GM12865 (cell line): ENCODE measurements around the gene ACTN1.
"Not testable (repeated sequence)": the region's sequence is repeated elsewhere in the genome, so short reads cannot be mapped to it uniquely, and the experiment has no call there.

Experiments
- DNase-seq: peaks from one replicate; pipeline ENCODE4 v3.0.0; 2010; ENCODE audit warnings: low read depth
- H3K4me3 ChIP-seq: 2 replicates; pipeline ENCODE4 v1.5.1; 2011; ENCODE audit warnings: mild to moderate bottlenecking, low read depth, low read length, control low read depth
- TF ChIP-seq, protein P1 (sequence below): IDR thresholded peaks from 2 replicates; pipeline ENCODE4 v1.5.1; 2011; ENCODE audit warnings: low read length, control low read depth, low read depth, inconsistent platforms; ENCODE audit not compliant: insufficient read depth; ENCODE audit errors: missing control alignments

ACTN1 gene

GRCh38 chr14:68848253-68848652, 130.8 kb downstream of the ACTN1 start:
- H3K4me3 ChIP-seq, result no peak overlapping the region
- DNase-seq, result no peak
- TF ChIP-seq, protein P1, sequence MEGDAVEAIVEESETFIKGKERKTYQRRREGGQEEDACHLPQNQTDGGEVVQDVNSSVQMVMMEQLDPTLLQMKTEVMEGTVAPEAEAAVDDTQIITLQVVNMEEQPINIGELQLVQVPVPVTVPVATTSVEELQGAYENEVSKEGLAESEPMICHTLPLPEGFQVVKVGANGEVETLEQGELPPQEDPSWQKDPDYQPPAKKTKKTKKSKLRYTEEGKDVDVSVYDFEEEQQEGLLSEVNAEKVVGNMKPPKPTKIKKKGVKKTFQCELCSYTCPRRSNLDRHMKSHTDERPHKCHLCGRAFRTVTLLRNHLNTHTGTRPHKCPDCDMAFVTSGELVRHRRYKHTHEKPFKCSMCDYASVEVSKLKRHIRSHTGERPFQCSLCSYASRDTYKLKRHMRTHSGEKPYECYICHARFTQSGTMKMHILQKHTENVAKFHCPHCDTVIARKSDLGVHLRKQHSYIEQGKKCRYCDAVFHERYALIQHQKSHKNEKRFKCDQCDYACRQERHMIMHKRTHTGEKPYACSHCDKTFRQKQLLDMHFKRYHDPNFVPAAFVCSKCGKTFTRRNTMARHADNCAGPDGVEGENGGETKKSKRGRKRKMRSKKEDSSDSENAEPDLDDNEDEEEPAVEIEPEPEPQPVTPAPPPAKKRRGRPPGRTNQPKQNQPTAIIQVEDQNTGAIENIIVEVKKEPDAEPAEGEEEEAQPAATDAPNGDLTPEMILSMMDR, result no peak

GRCh38 chr14:68847640-68848039, 131.5 kb downstream of the ACTN1 start:
- not testable (repeated sequence) for DNase-seq, H3K4me3 ChIP-seq

- DNase-seq, result no peak
- no peak overlapping the region for H3K4me3 ChIP-seq
- TF ChIP-seq, protein P1, result no peak
Observed at GRCh38 chr14:68846466-68846865, 132.6 kb downstream of the ACTN1 start.

DNA sequence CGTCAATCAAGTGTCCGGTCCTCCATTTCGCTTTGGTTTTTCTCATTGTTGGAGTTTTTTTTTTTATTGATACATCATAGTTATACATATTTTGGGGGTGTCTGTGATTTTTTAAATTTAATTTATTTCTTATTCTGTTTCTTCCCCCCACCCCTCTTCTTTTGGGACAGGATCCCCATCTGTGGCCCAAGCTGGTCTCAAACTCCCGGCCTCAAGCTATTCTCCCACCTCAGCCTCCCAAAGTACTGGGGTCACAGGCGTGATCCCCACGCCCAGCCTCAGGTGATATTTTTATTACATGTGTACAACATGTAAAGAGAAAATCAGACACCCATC, 134.9 kb downstream of the ACTN1 start:
- DNase-seq, result no peak
- no peak overlapping the region for H3K4me3 ChIP-seq
- TF ChIP-seq, protein P1, result no peak

- no peak overlapping the region for H3K4me3 ChIP-seq
- DNase-seq, result peak; percentile 78
- TF ChIP-seq, protein P1, result peak; percentile 94
Observed at GRCh38 chr14:68843471-68844209, 135.5 kb downstream of the ACTN1 start.

GRCh38 chr14:68842298-68842697, 136.8 kb downstream of the ACTN1 start:
- TF ChIP-seq, protein P1, result no peak
- H3K4me3 ChIP-seq, result no peak overlapping the region
- no peak for DNase-seq

DNA sequence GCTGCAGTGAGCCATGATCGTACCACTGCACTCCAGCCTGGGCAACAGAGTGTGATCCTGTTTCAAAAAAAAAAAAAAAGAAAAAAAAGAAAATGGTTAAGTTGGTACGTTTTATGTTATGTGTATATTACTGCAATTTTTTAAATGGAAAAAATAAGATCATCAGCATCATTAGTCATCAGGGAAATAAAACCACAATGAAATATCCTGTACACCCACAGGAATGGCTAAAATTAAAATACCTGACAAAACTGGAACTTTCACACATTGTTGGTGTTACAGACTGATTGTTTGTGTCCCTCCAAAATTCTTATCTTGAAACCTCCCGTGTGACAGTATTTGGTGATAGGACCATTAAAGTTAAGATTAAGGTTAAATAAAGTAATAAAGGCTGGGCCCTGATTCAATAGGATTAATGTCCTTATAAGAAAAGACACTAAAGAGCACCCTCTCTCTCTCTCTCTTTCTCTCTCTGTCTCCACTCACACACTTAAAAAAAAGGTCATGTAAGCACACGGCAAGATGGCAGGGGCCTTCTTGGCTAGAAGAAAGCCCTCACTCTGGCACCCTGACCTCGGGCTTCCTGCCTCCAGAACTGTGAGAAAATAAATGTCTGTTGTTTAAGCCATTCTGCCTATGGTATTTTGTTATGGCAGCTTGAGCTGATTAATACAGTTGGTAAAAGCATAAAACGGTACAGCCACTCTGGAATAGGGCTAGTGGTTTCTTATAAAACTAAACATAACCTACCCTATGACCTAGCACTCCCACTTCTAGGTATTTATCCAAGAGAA, 137.9 kb downstream of the ACTN1 start:
- TF ChIP-seq, protein P1, result no peak
- H3K4me3 ChIP-seq, result no peak overlapping the region
- no peak for DNase-seq
